HCT116 (cell line): Measurements from ENCODE around the gene SEMA6B. TPM values are rescaled to one million over a fixed set of nuclear protein-coding genes. Genes with fewer than 3 reads are reported as not detected.

Experiments
- ATAC-seq: fragments of 200-7000 bp; cut with Tn5 transposase; 2 replicates; pipeline ENCODE4 v1.9.1; 2020; ENCODE audit warnings: mild to moderate bottlenecking, moderate library complexity
- BruUV-seq: library from RNA; stranded (reverse); fragments of 400-500 nt; replicated peaks from 2 replicates; lab custom pipeline; 2021; lab: Mats Ljungman, UMichigan
- CTCF ChIA-PET: fragments of 300-600 bp; sonication (Branson Sonifier 250); formaldehyde crosslinking; loops from one replicate; lab custom pipeline; 2021; ENCODE audit warnings: antibody characterized with exemption; lab: Charles Lee
- POLR2A ChIA-PET: fragments of 300-600, 350-600 bp; sonication (Branson Sonifier 250); formaldehyde crosslinking; loops from one replicate; lab custom pipeline; 2021; ENCODE audit warnings: antibody characterized with exemption; lab: Charles Lee
- RAD21 ChIA-PET, 2 experiments: fragments of 300-600 bp; sonication (Branson Sonifier 250); formaldehyde crosslinking; loops; one replicate each; lab custom pipeline; 2023; ENCODE audit warnings: low total read pairs in 2 of 2; ENCODE audit not compliant: uncharacterized antibody in 2 of 2, unreplicated experiment in 2 of 2, low non-redundant PET in 1 of 2; lab: Charles Lee
- DNase-seq: peaks from one replicate; pipeline ENCODE4 v3.0.0-alpha.2; 2010; ENCODE audit warnings: low read depth, low spot score
- H2AFZ ChIP-seq: fragments of 200-600 bp; shearing (Covaris generic), sonication (generic); 2 replicates; pipeline ENCODE4 v1.6.1; 2017; ENCODE audit warnings: low read depth, mixed run types, mixed read lengths, antibody characterized with exemption, low read length; ENCODE audit not compliant: poor library complexity, severe bottlenecking
- H3K27ac ChIP-seq: 2 replicates; pipeline ENCODE4 v1.5.1; 2012; ENCODE audit warnings: low read depth, low read length
- H3K27me3 ChIP-seq: fragments of 200-600 bp; sonication (generic); 2 replicates; pipeline ENCODE4 v1.6.1; 2016; ENCODE audit warnings: mixed run types, low read length, mixed read lengths; ENCODE audit not compliant: insufficient read depth
- H3K36me3 ChIP-seq, 2 experiments: fragments of 200-500 bp in 1 of 2; fragments of 200-600 bp in 1 of 2; sonication (Bioruptor generic) in 1 of 2; sonication (generic) in 1 of 2; 2 replicates each; pipeline versions ENCODE4 v1.5.1 to v1.6.1; 2014 to 2016; ENCODE audit warnings: low read length in 2 of 2, inconsistent platforms in 1 of 2, mixed read lengths in 1 of 2, mixed run types in 1 of 2; ENCODE audit not compliant: insufficient read depth in 2 of 2, control insufficient read depth in 1 of 2
- H3K4me1 ChIP-seq, 2 experiments: fragments of 200-600 bp in 1 of 2; sonication (generic) in 1 of 2; 2 replicates each; pipeline versions ENCODE4 v1.5.1 to v1.6.1; 2012 to 2017; ENCODE audit warnings: low read length in 2 of 2, inconsistent platforms in 1 of 2, mild to moderate bottlenecking in 1 of 2, mixed read lengths in 1 of 2, mixed run types in 1 of 2, moderate library complexity in 1 of 2; ENCODE audit not compliant: insufficient read depth in 2 of 2, control insufficient read depth in 1 of 2
- H3K4me2 ChIP-seq: fragments of 200-600 bp; sonication (generic); 2 replicates; pipeline ENCODE4 v1.6.1; 2017; ENCODE audit warnings: mixed run types, low read length, mixed read lengths
- H3K4me3 ChIP-seq, 2 experiments: fragments of 200-600 bp in 1 of 2; sonication (generic) in 1 of 2; replicated peaks in 1 of 2; 2 replicates each; pipeline ENCODE4 v1.5.1; 2011 to 2016; ENCODE audit warnings: low read length in 2 of 2, control low read depth in 1 of 2, low read depth in 1 of 2, mild to moderate bottlenecking in 1 of 2, mixed read lengths in 1 of 2, mixed run types in 1 of 2
- H3K79me2 ChIP-seq: fragments of 200-600 bp; sonication (generic); 2 replicates; pipeline ENCODE4 v1.6.1; 2017; ENCODE audit warnings: mild to moderate bottlenecking, mixed run types, low read length, moderate library complexity, mixed read lengths; ENCODE audit not compliant: insufficient read depth
- H3K9ac ChIP-seq: fragments of 200-600 bp; sonication (generic); 2 replicates; pipeline ENCODE4 v1.6.1; 2016; ENCODE audit warnings: low read length, mixed read lengths
- H3K9me2 ChIP-seq: fragments of 200-600 bp; sonication (generic), shearing (Covaris generic); 2 replicates; pipeline ENCODE4 v1.6.1; 2017; ENCODE audit warnings: mixed run types, mild to moderate bottlenecking, moderate library complexity; ENCODE audit not compliant: insufficient read depth
- H3K9me3 ChIP-seq, 2 experiments: fragments of 200-500 bp in 1 of 2; fragments of 200-600 bp in 1 of 2; sonication (Bioruptor generic) in 1 of 2; sonication (generic) in 1 of 2; 2 replicates each; pipeline ENCODE4 v1.6.1; 2014 to 2017; ENCODE audit warnings: low read length in 2 of 2, mixed read lengths in 2 of 2, inconsistent platforms in 1 of 2, low read depth in 1 of 2, mild to moderate bottlenecking in 1 of 2, mixed run types in 1 of 2, moderate library complexity in 1 of 2; ENCODE audit not compliant: control insufficient read depth in 1 of 2, insufficient read depth in 1 of 2
- H4K20me1 ChIP-seq: fragments of 200-600 bp; sonication (generic), shearing (Covaris generic); 2 replicates; pipeline ENCODE4 v1.6.1; 2017; ENCODE audit warnings: mixed run types, mild to moderate bottlenecking, moderate library complexity; ENCODE audit not compliant: insufficient read depth
- CEBPB ChIP-seq: IDR thresholded peaks from 2 replicates; pipeline ENCODE4 v1.6.1; 2012; ENCODE audit warnings: low read depth
- EZH2phosphoT487 ChIP-seq: fragments of 200-600 bp; IDR thresholded peaks from 2 replicates; pipeline ENCODE4 v1.6.1; 2018; ENCODE audit warnings: antibody characterized with exemption, borderline replicate concordance
- JUND ChIP-seq: IDR thresholded peaks from 2 replicates; pipeline ENCODE4 v1.6.1; 2012
- SIN3A ChIP-seq: IDR thresholded peaks from 2 replicates; pipeline ENCODE4 v1.6.1; 2012; ENCODE audit warnings: low read depth
- SRF ChIP-seq: IDR thresholded peaks from 2 replicates; pipeline ENCODE4 v1.6.1; 2012; ENCODE audit warnings: low read depth
- TCF7L2 ChIP-seq: IDR thresholded peaks from 2 replicates; pipeline ENCODE4 v1.7.0; 2011; ENCODE audit warnings: borderline replicate concordance, inconsistent platforms; ENCODE audit not compliant: insufficient read depth, insufficient read length; ENCODE audit errors: extremely low read depth
- ZBTB33 ChIP-seq: IDR thresholded peaks from 2 replicates; pipeline ENCODE4 v1.6.1; 2011; ENCODE audit warnings: mild to moderate bottlenecking, low read length, moderate library complexity; ENCODE audit not compliant: insufficient replicate concordance; ENCODE audit errors: extremely low read depth
- ZNF274 ChIP-seq: fragments of 200-500 bp; sonication (Bioruptor generic); IDR thresholded peaks from 2 replicates; pipeline ENCODE4 v1.6.1; 2014; ENCODE audit warnings: mild to moderate bottlenecking, low read depth, low read length, inconsistent platforms
- intact Hi-C: fragments of 100-400 bp; cut with micrococcal nuclease; formaldehyde crosslinking; loops from 2 replicates; pipeline ENCODE4 v1.10.0; 2022
- total RNA-seq: library from RNA; stranded (reverse); gene quantifications from one replicate; pipeline ENCODE4 v1.2.1, GENCODE V29; 2021; ENCODE audit not compliant: unreplicated experiment

Gene SEMA6B
- total RNA-seq, 1 experiment from 2014 or later, result 58.4 TPM

GRCh38 chr19:4493929-4494690, 65.4 kb downstream of the SEMA6B start:
- BruUV-seq, result no TSS peak
- Histone ChIP-seq H3K27ac (no peak overlapping the region), H3K9me3 (peaks cover 0 to 4% of the 10 kb centered on the region in 2 experiments; a peak in 1 of 4 replicates)

More at GRCh38 chr19:4493929-4494690, 65.4 kb downstream of the SEMA6B start:
- TF ChIP-seq SRF, result no peak
- no peak for TF ChIP-seq EZH2phosphoT487
- no peak for TF ChIP-seq SIN3A
- TF ChIP-seq TCF7L2, result no peak
- TF ChIP-seq ZNF274, result no peak
- TF ChIP-seq JUND, result no peak
- no peak for TF ChIP-seq ZBTB33
- TF ChIP-seq CEBPB, result no peak
- Histone ChIP-seq H3K4me3 (no peak overlapping the region), H3K4me1 (peaks cover 0 to 3% of the 10 kb centered on the region in 2 experiments; a peak in 2 of 4 replicates), H4K20me1 (no peaks in the 10 kb centered on the region), H3K4me2 (no peak overlapping the region), H3K79me2 (no peaks in the 10 kb centered on the region), H2AFZ (no peak overlapping the region), H3K9ac (no peak overlapping the region), H3K9me2 (no peaks in the 10 kb centered on the region), H3K27me3 (no peaks in the 10 kb centered on the region), H3K36me3 (peaks cover 6 to 33% of the 10 kb centered on the region in 2 experiments; a peak in 3 of 4 replicates)
- no peak for DNase-seq
- ChIA-PET RAD21 (no interaction called here), POLR2A (no interaction called here), CTCF (no interaction called here)
- ATAC-seq, result no peak
- intact Hi-C loops, result no loop called here
